HEK293 (cell line): ENCODE measurements around the gene ANKUB1.

ENCODE experiments used
- CTCF ChIA-PET: fragments of 350-600 bp; formaldehyde crosslinking; extraction: SDS; loops from one replicate; lab custom pipeline; 2021; ENCODE audit warnings: antibody characterized with exemption; lab: Yijun Ruan, JAX
- POLR2A ChIA-PET: fragments of 300-600 bp; formaldehyde crosslinking; extraction: SDS; loops from one replicate; lab custom pipeline; 2020; ENCODE audit warnings: antibody characterized with exemption, inconsistent platforms; lab: Yijun Ruan, JAX
- H3K27ac ChIP-seq: fragments of 200-500 bp; sonication (Bioruptor generic); 2 replicates; pipeline ENCODE4 v1.5.1; 2014; ENCODE audit warnings: low read depth, low read length, control low read depth, inconsistent platforms; ENCODE audit errors: extremely low read depth
- H3K36me3 ChIP-seq, 2 experiments: fragments of 200-500 bp in 1 of 2; sonication (Bioruptor generic) in 1 of 2; 1 replicate in 1 of 2; 2 replicates in 1 of 2; pipeline ENCODE4 v1.5.1; 2014 to 2017; ENCODE audit warnings: inconsistent platforms in 2 of 2, low read length in 2 of 2; ENCODE audit not compliant: control insufficient read depth in 2 of 2, insufficient read depth in 1 of 2
- H3K4me1 ChIP-seq: fragments of 200-500 bp; sonication (Bioruptor generic); 2 replicates; pipeline ENCODE4 v1.5.1; 2014; ENCODE audit warnings: mild to moderate bottlenecking, low read length, inconsistent platforms; ENCODE audit not compliant: control insufficient read depth, insufficient read depth
- H3K4me3 ChIP-seq: 2 replicates; pipeline ENCODE4 v1.5.1; 2011; ENCODE audit warnings: low read depth, mild to moderate bottlenecking, control low read depth, low read length, moderate library complexity
- H3K9me3 ChIP-seq: fragments of 200-500 bp; sonication (Bioruptor generic); 2 replicates; pipeline ENCODE4 v1.5.1; 2014; ENCODE audit warnings: low read depth, low read length, inconsistent platforms; ENCODE audit not compliant: control insufficient read depth, insufficient read depth
- MZF1 ChIP-seq: fragments of 450-650 bp; formaldehyde crosslinking; IDR thresholded peaks from 2 replicates; pipeline ENCODE4 v1.5.1; 2017; ENCODE audit warnings: missing biosample characterization, missing genetic modification characterization, borderline replicate concordance
- PRDM1 ChIP-seq: fragments of 450-650 bp; formaldehyde crosslinking; IDR thresholded peaks from 2 replicates; pipeline ENCODE4; 2016; ENCODE audit warnings: missing biosample characterization, missing genetic modification characterization
- SP2 ChIP-seq: fragments of 450-650 bp; formaldehyde crosslinking; IDR thresholded peaks from 2 replicates; pipeline ENCODE4 v1.5.1; 2016; ENCODE audit warnings: missing biosample characterization, missing genetic modification characterization
- YY1 ChIP-seq: fragments of 450-650 bp; formaldehyde crosslinking; IDR thresholded peaks from 2 replicates; pipeline ENCODE4 v1.5.1; 2018; ENCODE audit warnings: missing biosample characterization, missing genetic modification characterization
- ZBTB48 ChIP-seq: fragments of 450-650 bp; formaldehyde crosslinking; IDR thresholded peaks from 2 replicates; pipeline ENCODE4 v1.5.1; 2016; ENCODE audit warnings: missing biosample characterization, missing genetic modification characterization
- ZFHX2 ChIP-seq: fragments of 450-650 bp; formaldehyde crosslinking; conservative IDR thresholded peaks from 2 replicates; pipeline ENCODE4 v1.5.1; 2016; ENCODE audit warnings: missing biosample characterization, missing genetic modification characterization
- ZNF157 ChIP-seq: fragments of 450-650 bp; formaldehyde crosslinking; IDR thresholded peaks from 2 replicates; pipeline ENCODE4 v1.5.1; 2016; ENCODE audit warnings: missing biosample characterization, missing genetic modification characterization
- ZNF596 ChIP-seq: fragments of 450-650 bp; IDR thresholded peaks from 2 replicates; pipeline ENCODE4 v1.5.0; 2018; ENCODE audit warnings: missing biosample characterization, mild to moderate bottlenecking, missing genetic modification characterization, moderate library complexity
- ZNF600 ChIP-seq: fragments of 450-650 bp; formaldehyde crosslinking; IDR thresholded peaks from 2 replicates; pipeline ENCODE4 v1.5.1; 2016; ENCODE audit warnings: missing biosample characterization, missing genetic modification characterization
- ZNF624 ChIP-seq: fragments of 450-650 bp; formaldehyde crosslinking; IDR thresholded peaks from 2 replicates; pipeline ENCODE4 v1.5.1; 2017; ENCODE audit warnings: missing biosample characterization, missing genetic modification characterization
- ZNF654 ChIP-seq: fragments of 450-650 bp; formaldehyde crosslinking; IDR thresholded peaks from 2 replicates; pipeline ENCODE4 v1.5.1; 2016; ENCODE audit warnings: low read depth, missing biosample characterization, missing genetic modification characterization
- TF ChIP-seq, protein P1 (sequence below): fragments of 450-650 bp; formaldehyde crosslinking; conservative IDR thresholded peaks from 2 replicates; pipeline ENCODE4 v1.5.1; 2016; ENCODE audit warnings: low read depth, missing biosample characterization, missing genetic modification characterization
- TF ChIP-seq, protein P2 (sequence below): fragments of 450-650 bp; formaldehyde crosslinking; IDR thresholded peaks from 2 replicates; pipeline ENCODE4 v1.5.1; 2016; ENCODE audit warnings: missing biosample characterization, missing genetic modification characterization

ANKUB1 gene

DNA sequence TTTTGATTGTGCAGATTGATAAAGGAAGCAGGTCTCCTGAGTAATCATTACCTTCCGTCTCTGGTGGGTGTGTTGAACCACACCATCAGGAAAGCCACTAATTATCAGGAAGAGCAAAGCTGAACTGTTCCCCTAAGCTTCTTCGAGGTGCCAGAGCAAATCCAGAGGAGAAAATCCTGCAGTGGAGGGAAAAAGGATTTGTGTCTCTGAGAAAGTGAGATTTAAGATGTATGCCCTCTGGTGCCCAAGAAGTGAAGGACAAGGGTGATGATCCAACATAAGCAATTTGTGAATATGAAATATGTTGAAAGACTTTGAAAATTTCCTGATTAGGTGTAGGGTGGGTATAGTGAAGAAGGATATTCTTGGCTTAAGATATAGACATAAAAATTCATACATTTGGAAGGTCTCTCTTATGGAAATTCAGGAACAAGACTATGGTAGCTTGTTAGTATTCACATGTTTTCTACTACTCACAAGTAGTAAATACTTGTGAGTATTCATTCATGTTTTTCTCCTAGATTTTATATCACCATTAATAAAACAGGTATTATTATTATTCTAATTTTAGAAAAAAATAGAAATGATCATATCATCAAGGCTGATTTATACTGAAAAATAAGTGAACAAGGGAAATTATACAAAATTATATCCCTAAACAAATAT is 74.8 kb downstream of the ANKUB1 start:
- Histone ChIP-seq H3K9me3 (no peaks in the 10 kb centered on the region), H3K4me1 (no peaks in the 10 kb centered on the region), H3K27ac (no peak overlapping the region), H3K36me3 (no peaks in the 10 kb centered on the region), H3K4me3 (no peak overlapping the region)
- CTCF ChIA-PET, result interaction anchor here (0.6 to 2.2 kb wide), 37 partner anchors 8 to 762 kb away, joined by 3 to 16 read pairs (median 4); partner anchors contain the start of genes COMMD2 and WWTR1
- POLR2A ChIA-PET, result interaction anchor here (1.0 kb wide), 1 partner anchor 60 kb away, joined by 3 read pairs; the partner anchor contains the start of gene WWTR1
- peak; percentile 29 for TF ChIP-seq ZNF654 (tag by site-specific recombination)
- TF ChIP-seq, protein P1, sequence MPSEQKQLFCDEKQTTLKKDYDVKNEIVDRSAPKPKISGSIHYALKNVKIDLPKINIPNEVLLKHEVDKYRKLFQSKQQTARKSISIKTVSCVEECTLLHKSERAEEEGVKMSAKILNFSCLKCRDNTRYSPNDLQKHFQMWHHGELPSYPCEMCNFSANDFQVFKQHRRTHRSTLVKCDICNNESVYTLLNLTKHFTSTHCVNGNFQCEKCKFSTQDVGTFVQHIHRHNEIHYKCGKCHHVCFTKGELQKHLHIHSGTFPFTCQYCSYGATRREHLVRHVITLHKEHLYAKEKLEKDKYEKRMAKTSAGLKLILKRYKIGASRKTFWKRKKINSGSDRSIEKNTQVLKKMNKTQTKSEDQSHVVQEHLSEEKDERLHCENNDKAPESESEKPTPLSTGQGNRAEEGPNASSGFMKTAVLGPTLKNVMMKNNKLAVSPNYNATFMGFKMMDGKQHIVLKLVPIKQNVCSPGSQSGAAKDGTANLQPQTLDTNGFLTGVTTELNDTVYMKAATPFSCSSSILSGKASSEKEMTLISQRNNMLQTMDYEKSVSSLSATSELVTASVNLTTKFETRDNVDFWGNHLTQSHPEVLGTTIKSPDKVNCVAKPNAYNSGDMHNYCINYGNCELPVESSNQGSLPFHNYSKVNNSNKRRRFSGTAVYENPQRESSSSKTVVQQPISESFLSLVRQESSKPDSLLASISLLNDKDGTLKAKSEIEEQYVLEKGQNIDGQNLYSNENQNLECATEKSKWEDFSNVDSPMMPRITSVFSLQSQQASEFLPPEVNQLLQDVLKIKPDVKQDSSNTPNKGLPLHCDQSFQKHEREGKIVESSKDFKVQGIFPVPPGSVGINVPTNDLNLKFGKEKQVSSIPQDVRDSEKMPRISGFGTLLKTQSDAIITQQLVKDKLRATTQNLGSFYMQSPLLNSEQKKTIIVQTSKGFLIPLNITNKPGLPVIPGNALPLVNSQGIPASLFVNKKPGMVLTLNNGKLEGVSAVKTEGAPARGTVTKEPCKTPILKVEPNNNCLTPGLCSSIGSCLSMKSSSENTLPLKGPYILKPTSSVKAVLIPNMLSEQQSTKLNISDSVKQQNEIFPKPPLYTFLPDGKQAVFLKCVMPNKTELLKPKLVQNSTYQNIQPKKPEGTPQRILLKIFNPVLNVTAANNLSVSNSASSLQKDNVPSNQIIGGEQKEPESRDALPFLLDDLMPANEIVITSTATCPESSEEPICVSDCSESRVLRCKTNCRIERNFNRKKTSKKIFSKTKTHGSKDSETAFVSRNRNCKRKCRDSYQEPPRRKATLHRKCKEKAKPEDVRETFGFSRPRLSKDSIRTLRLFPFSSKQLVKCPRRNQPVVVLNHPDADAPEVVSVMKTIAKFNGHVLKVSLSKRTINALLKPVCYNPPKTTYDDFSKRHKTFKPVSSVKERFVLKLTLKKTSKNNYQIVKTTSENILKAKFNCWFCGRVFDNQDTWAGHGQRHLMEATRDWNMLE, result no peak
- TF ChIP-seq PRDM1 (tag by site-specific recombination), result peak; percentile 38; the same call in 1 of the 2 replicates

DNA sequence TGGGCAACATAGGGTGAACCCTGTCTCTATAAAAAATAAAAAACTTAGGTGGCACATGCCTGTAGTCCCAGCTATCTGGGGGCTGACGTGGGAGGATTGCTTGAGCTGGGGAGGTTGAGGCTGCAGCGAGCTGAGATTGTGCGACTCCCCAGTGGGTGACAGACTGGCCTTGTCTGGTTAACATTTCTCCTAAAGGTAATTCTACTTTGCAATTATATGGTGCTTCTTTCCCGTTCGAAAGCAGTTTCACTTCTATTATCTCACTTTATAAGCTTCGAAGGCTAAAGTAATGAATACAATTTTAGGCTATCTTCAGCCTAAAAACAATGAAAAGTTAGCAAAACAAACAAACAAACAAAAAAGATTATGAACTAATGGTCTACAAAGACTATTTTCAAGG is 75.4 kb downstream of the ANKUB1 start:
- H3K27ac ChIP-seq, result no peak overlapping the region
- no peaks in the 10 kb centered on the region for H3K4me1 ChIP-seq
- CTCF ChIA-PET, result interaction anchor here (0.5 to 2.2 kb wide), 39 partner anchors 9 to 761 kb away, joined by 3 to 16 read pairs (median 4); partner anchors contain the start of genes COMMD2 and WWTR1
- TF ChIP-seq YY1 (tag by site-specific recombination) (no peak), ZNF624 (tag by site-specific recombination) (no peak), ZFHX2 (tag by site-specific recombination) (no peak), ZBTB48 (tag by site-specific recombination) (no peak), ZNF600 (tag by site-specific recombination) (no peak), ZNF654 (tag by site-specific recombination) (no peak), MZF1 (tag by site-specific recombination) (no peak), ZNF596 (no peak), ZNF157 (no peak), SP2 (tag by site-specific recombination) (no peak)
- TF ChIP-seq, protein P2, sequence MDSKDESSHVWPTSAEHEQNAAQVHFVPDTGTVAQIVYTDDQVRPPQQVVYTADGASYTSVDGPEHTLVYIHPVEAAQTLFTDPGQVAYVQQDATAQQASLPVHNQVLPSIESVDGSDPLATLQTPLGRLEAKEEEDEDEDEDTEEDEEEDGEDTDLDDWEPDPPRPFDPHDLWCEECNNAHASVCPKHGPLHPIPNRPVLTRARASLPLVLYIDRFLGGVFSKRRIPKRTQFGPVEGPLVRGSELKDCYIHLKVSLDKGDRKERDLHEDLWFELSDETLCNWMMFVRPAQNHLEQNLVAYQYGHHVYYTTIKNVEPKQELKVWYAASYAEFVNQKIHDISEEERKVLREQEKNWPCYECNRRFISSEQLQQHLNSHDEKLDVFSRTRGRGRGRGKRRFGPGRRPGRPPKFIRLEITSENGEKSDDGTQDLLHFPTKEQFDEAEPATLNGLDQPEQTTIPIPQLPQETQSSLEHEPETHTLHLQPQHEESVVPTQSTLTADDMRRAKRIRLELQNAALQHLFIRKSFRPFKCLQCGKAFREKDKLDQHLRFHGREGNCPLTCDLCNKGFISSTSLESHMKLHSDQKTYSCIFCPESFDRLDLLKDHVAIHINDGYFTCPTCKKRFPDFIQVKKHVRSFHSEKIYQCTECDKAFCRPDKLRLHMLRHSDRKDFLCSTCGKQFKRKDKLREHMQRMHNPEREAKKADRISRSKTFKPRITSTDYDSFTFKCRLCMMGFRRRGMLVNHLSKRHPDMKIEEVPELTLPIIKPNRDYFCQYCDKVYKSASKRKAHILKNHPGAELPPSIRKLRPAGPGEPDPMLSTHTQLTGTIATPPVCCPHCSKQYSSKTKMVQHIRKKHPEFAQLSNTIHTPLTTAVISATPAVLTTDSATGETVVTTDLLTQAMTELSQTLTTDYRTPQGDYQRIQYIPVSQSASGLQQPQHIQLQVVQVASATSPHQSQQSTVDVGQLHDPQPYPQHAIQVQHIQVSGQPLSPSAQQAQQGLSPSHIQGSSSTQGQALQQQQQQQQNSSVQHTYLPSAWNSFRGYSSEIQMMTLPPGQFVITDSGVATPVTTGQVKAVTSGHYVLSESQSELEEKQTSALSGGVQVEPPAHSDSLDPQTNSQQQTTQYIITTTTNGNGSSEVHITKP (tag by site-specific recombination), result no peak
- POLR2A ChIA-PET, result interaction anchor here (1.0 kb wide), 1 partner anchor 59 kb away, joined by 3 read pairs; the partner anchor contains the start of gene WWTR1
- H3K4me3 ChIP-seq, result no peak overlapping the region
- no peaks in the 10 kb centered on the region for H3K36me3 ChIP-seq
- H3K9me3 ChIP-seq, result no peaks in the 10 kb centered on the region
